Liver (tissue), 3 donors: ENCODE measurements around the gene NEK8.
"Not testable (repeated sequence)": the region's sequence is repeated elsewhere in the genome, so short reads cannot be mapped to it uniquely, and the experiment has no call there.

Source experiments
- FOXA1 ChIP-seq: IDR thresholded peaks from 2 replicates; pipeline ENCODE4 v1.6.1; 2016; ENCODE audit warnings: antibody characterized with exemption
- GABPA ChIP-seq, 2 donors: IDR thresholded peaks in 1 of 2; conservative IDR thresholded peaks in 1 of 2; 2 replicates each; pipeline ENCODE4 v1.6.1; 2016; ENCODE audit warnings: antibody characterized with exemption in 2 of 2, mild to moderate bottlenecking in 1 of 2, moderate library complexity in 1 of 2
- JUND ChIP-seq, 2 donors: IDR thresholded peaks; 2 replicates each; pipeline ENCODE4 v1.6.1; 2016; ENCODE audit warnings: antibody characterized with exemption in 2 of 2
- RAD21 ChIP-seq, 2 donors: IDR thresholded peaks; 2 replicates each; pipeline ENCODE4 v1.6.1; 2016; ENCODE audit warnings: antibody characterized with exemption in 2 of 2, mild to moderate bottlenecking in 2 of 2
- SP1 ChIP-seq: IDR thresholded peaks from 2 replicates; pipeline ENCODE4 v1.6.1; 2018; ENCODE audit warnings: antibody characterized with exemption, mild to moderate bottlenecking
- YY1 ChIP-seq: IDR thresholded peaks from 2 replicates; pipeline ENCODE4 v1.6.1; 2016; ENCODE audit warnings: antibody characterized with exemption, mild to moderate bottlenecking
- TF ChIP-seq, protein P1 (sequence below): fragments of 150-350 bp; IDR thresholded peaks from 2 replicates; pipeline ENCODE4 v1.5.1; 2017; ENCODE audit warnings: improper control_type of control experiment, low read depth, low read length; ENCODE audit not compliant: missing input control
- TF ChIP-seq, protein P2 (sequence below): IDR thresholded peaks from 2 replicates; pipeline ENCODE4 v1.6.1; 2016; ENCODE audit warnings: antibody characterized with exemption
- TF ChIP-seq, protein P3 (sequence below): IDR thresholded peaks from 2 replicates; pipeline ENCODE4 v1.6.1; 2016; ENCODE audit warnings: antibody characterized with exemption, mild to moderate bottlenecking
- TF ChIP-seq, protein P4 (sequence below): IDR thresholded peaks from 2 replicates; pipeline ENCODE4 v1.6.1; 2016; ENCODE audit warnings: antibody characterized with exemption
- donor health status: healthy.
- donor health status: healthy.

DNA sequence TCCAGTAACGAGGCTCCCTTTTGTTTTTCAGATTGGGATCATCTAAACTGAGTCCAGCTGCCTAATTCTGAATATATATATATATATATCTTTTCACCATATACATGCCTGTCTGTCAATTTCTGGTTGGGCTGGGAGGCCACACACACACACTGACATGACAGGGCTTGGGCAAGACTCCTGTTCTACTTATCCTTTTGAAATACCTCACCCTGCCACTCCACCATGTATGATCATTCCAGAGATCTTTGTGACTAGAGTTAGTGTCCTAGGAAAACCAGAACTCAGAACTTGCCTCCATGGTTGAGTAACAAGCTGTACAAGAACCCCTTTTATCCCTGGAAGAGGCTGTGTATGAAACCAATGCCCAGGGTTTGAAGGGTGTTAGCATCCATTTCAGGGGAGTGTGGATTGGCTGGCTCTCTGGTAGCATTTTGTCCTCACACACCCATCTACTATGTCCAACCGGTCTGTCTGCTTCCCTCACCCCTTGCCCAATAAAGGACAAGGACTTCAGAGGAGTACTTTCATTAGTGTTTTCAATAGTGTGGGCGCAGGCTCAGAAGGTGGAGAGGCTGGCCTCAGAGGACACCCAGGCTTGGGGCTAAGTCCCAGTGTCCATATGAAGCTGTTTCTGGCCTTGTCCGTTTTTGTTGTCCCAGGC, 4.6 kb upstream of the NEK8 start:
- TF ChIP-seq GABPA (IDR thresholded peaks at IDR 0.05 in 1 of 2, conservative IDR thresholded peaks at IDR 0.05 in 1 of 2); RAD21 (IDR thresholded peaks at IDR 0.05); SP1; JUND (IDR thresholded peaks at IDR 0.05); YY1; FOXA1: not testable (repeated sequence)
- TF ChIP-seq, protein P1, sequence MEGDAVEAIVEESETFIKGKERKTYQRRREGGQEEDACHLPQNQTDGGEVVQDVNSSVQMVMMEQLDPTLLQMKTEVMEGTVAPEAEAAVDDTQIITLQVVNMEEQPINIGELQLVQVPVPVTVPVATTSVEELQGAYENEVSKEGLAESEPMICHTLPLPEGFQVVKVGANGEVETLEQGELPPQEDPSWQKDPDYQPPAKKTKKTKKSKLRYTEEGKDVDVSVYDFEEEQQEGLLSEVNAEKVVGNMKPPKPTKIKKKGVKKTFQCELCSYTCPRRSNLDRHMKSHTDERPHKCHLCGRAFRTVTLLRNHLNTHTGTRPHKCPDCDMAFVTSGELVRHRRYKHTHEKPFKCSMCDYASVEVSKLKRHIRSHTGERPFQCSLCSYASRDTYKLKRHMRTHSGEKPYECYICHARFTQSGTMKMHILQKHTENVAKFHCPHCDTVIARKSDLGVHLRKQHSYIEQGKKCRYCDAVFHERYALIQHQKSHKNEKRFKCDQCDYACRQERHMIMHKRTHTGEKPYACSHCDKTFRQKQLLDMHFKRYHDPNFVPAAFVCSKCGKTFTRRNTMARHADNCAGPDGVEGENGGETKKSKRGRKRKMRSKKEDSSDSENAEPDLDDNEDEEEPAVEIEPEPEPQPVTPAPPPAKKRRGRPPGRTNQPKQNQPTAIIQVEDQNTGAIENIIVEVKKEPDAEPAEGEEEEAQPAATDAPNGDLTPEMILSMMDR, result not testable (repeated sequence)
- TF ChIP-seq, protein P2, sequence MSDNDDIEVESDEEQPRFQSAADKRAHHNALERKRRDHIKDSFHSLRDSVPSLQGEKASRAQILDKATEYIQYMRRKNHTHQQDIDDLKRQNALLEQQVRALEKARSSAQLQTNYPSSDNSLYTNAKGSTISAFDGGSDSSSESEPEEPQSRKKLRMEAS, result not testable (repeated sequence)
- TF ChIP-seq, protein P3, sequence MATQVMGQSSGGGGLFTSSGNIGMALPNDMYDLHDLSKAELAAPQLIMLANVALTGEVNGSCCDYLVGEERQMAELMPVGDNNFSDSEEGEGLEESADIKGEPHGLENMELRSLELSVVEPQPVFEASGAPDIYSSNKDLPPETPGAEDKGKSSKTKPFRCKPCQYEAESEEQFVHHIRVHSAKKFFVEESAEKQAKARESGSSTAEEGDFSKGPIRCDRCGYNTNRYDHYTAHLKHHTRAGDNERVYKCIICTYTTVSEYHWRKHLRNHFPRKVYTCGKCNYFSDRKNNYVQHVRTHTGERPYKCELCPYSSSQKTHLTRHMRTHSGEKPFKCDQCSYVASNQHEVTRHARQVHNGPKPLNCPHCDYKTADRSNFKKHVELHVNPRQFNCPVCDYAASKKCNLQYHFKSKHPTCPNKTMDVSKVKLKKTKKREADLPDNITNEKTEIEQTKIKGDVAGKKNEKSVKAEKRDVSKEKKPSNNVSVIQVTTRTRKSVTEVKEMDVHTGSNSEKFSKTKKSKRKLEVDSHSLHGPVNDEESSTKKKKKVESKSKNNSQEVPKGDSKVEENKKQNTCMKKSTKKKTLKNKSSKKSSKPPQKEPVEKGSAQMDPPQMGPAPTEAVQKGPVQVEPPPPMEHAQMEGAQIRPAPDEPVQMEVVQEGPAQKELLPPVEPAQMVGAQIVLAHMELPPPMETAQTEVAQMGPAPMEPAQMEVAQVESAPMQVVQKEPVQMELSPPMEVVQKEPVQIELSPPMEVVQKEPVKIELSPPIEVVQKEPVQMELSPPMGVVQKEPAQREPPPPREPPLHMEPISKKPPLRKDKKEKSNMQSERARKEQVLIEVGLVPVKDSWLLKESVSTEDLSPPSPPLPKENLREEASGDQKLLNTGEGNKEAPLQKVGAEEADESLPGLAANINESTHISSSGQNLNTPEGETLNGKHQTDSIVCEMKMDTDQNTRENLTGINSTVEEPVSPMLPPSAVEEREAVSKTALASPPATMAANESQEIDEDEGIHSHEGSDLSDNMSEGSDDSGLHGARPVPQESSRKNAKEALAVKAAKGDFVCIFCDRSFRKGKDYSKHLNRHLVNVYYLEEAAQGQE, result not testable (repeated sequence)
- TF ChIP-seq, protein P4, sequence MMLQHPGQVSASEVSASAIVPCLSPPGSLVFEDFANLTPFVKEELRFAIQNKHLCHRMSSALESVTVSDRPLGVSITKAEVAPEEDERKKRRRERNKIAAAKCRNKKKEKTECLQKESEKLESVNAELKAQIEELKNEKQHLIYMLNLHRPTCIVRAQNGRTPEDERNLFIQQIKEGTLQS, result not testable (repeated sequence)
